Mesothelial cell of epicardium (in vitro differentiated cells): Measurements from ENCODE around the gene IRS4. TPM values are rescaled to one million over a fixed set of nuclear protein-coding genes. Genes with fewer than 3 reads are reported as not detected.
A peak's percentile ranks its signal among the peaks of the same experiment; 100 is the strongest.

Source experiments
- DNase-seq, 2 experiments: peaks; one replicate each; pipeline ENCODE4 v3.0.0; 2021; ENCODE audit warnings: low spot score in 2 of 2; ENCODE audit not compliant: unreplicated experiment in 2 of 2
- H3K27ac Mint-ChIP-seq: 2 replicates; pipeline ENCODE4 v1.8.0; 2021; ENCODE audit warnings: mixed read lengths
- H3K27me3 Mint-ChIP-seq: 2 replicates; pipeline ENCODE4 v1.8.0; 2021; ENCODE audit warnings: low read depth, mixed read lengths
- H3K36me3 Mint-ChIP-seq: 2 replicates; pipeline ENCODE4 v1.8.0; 2021; ENCODE audit warnings: mixed read lengths
- H3K4me1 Mint-ChIP-seq: 2 replicates; pipeline ENCODE4 v1.8.0; 2021; ENCODE audit warnings: mixed read lengths
- H3K4me3 Mint-ChIP-seq: 2 replicates; pipeline ENCODE4 v1.8.0; 2021; ENCODE audit warnings: mild to moderate bottlenecking, moderate library complexity, mixed read lengths
- H3K9me3 Mint-ChIP-seq: 2 replicates; pipeline ENCODE4 v1.8.0; 2021; ENCODE audit warnings: mixed read lengths
- total RNA-seq: library from RNA; stranded (reverse); gene quantifications from 3 replicates; pipeline ENCODE4 v1.2.1, GENCODE V29; 2021
- TF ChIP-seq, protein P1 (sequence below): fragments of 200-600 bp; sonication (generic); IDR thresholded peaks from one replicate; pipeline ENCODE4 v1.5.0; 2021; ENCODE audit warnings: antibody characterized with exemption; ENCODE audit not compliant: unreplicated experiment

Gene IRS4
- total RNA-seq, 1 donor from 2014 or later: 2.7 TPM

DNA sequence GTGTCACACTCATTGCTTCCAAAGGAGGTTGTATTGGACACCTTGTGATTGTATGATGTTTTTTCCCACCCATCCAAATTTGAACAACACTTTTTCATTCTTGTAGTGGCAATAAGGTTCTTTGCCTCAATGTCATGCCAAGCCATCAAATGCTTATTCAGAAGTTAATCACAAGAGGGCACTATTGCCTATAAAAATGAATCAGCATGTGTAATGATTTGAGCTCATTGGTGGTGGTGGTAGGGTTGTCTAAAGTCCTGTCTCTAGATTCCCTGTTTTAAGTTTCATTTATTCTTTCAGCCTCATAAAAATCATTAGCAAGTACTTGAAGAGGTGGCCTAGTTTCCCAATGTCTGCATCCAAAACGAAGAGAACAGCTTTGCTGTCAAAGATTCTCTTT is 37.0 kb downstream of the IRS4 start:
- no peak for DNase-seq
- H3K4me3 Mint-ChIP-seq: no peak overlapping the region

DNA sequence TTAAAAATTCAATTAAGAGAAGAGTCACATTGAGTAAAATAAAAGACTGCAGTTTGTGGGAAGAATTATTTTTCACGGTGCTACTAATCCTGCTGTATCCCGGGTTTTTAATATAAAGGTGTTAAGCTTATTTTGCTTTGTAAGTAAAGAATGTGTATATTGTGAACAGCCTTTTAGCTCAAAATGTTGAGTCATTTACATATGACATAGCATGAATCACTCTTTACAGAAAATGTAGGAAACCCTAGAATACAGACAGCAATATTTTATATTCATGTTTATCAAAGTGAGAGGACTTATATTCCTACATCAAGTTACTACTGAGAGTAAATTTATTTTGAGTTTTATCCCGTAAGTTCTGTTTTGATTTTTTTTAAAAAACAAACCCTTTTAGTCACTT is 39.7 kb downstream of the IRS4 start:
- TF ChIP-seq, protein P1, sequence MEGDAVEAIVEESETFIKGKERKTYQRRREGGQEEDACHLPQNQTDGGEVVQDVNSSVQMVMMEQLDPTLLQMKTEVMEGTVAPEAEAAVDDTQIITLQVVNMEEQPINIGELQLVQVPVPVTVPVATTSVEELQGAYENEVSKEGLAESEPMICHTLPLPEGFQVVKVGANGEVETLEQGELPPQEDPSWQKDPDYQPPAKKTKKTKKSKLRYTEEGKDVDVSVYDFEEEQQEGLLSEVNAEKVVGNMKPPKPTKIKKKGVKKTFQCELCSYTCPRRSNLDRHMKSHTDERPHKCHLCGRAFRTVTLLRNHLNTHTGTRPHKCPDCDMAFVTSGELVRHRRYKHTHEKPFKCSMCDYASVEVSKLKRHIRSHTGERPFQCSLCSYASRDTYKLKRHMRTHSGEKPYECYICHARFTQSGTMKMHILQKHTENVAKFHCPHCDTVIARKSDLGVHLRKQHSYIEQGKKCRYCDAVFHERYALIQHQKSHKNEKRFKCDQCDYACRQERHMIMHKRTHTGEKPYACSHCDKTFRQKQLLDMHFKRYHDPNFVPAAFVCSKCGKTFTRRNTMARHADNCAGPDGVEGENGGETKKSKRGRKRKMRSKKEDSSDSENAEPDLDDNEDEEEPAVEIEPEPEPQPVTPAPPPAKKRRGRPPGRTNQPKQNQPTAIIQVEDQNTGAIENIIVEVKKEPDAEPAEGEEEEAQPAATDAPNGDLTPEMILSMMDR: no peak
- no peaks in the 10 kb centered on the region for H3K4me1 Mint-ChIP-seq
- DNase-seq: no peak
- no peaks in the 10 kb centered on the region for H3K27me3 Mint-ChIP-seq
- no peak overlapping the region for H3K4me3 Mint-ChIP-seq
- no peak overlapping the region for H3K27ac Mint-ChIP-seq
- peaks cover 17% of the 10 kb centered on the region for H3K36me3 Mint-ChIP-seq
- no peaks in the 10 kb centered on the region for H3K9me3 Mint-ChIP-seq

More for the DNA sequence above, 37.0 kb downstream of the IRS4 start:
- no peaks in the 10 kb centered on the region for H3K4me1 Mint-ChIP-seq
- H3K9me3 Mint-ChIP-seq: no peaks in the 10 kb centered on the region
- TF ChIP-seq, protein P1: peak; percentile 22
- no peaks in the 10 kb centered on the region for H3K27me3 Mint-ChIP-seq
- no peak overlapping the region for H3K27ac Mint-ChIP-seq
- peaks cover 10% of the 10 kb centered on the region for H3K36me3 Mint-ChIP-seq
